NCI-H1694 (cell line): ENCODE data around the gene VPS13D.

Experiments used
- DNase-seq: peaks from one replicate; lab custom pipeline; 2025; lab: John Stamatoyannopoulos, UW

VPS13D gene

DNA sequence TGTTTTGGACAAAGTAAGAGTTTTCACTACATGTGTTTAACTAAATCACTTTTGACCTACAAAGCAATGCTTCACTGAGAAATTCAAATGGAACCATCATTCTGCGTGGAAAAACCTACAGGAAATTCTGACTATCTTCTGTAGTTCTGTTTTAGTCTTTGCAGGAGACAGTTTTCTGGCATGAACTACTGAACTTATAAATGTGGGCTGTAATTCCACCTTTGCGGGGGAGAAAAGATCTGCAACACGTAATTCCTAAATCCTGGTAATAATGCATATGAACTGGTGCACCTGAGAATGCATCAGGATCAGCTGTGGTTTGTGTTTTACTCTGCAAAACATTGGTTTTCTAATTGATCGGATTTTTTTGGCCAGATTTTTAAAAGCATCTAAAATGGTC, 106.0 kb downstream of the VPS13D start:
- DNase-seq: no peak

DNA sequence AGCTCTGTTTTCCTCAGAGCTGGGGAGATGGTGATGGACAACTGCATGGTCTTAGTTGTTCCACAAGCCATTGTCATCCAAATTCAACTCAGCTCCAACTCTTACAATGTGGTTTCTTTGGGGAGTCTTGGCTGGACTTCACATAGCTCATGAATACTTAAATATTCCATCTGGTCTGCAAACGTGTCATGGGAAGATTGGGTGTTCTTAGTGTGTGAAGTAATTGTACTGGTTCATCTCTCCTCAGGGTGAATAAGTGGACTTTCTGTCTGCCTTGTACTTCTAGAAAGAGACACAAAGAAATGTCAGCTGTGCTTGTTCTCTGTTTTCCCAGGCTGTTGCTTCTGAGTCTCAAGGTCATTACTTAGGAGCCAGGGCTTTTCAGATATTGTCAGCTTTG, 106.6 kb downstream of the VPS13D start:
- DNase-seq: no peak

DNA sequence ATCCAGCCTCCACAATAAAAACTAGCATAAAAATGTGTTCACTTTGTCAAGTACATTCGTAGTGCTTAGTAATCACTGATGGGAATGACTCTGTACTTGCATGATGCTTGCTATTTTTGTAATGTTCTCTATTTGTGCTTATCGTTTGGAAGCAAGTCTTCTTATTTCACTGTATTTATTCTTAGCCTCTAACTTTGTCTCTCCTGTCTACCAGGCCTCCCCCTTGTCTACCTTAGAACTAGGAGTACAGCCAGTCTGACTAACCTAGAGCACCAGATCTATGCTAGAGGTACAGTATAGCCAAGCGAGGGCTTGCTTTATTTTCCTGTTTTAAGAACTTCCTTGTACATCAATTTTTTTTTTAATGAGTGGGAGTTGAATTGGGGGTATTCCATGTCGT, 108.2 kb downstream of the VPS13D start:
- no peak for DNase-seq

DNA sequence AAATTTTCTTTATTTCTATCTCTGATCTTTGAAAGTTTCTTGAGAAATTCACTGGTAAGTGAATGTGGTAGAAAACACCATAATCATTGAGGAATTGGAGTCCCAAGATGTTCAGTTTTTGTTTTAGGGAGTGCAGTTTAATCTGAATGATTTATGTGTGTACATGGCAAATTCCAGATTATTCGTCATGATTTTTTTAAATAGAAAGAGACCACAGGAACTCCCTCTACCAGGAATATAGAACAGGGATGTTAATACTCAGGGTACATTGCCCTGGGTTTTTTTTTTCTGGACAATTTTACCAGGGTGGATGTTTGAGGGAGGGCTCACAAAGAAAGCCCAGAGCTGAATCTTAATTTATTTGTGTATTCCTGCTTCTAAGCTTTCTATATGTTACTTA, 109.0 kb downstream of the VPS13D start:
- no peak for DNase-seq

DNA sequence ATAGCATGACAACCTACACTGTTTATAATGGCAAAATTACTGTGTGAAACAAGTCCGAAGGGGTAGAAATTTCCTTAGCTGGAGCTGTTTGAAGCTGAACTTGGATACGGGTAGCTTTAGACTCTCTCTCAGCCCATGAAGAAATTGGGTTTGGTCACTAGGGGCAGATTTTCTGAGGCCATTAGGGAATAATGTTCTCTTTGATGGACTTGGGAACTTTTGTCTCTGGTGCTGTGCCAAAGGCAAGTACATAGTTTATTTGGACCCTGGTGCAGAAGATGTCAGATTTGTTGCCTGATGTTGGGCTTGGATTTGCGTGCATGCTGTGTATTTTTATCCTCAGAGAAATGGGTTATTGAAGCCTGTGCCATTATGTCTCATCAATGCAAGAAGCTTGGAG, 109.6 kb downstream of the VPS13D start:
- DNase-seq: no peak

DNA sequence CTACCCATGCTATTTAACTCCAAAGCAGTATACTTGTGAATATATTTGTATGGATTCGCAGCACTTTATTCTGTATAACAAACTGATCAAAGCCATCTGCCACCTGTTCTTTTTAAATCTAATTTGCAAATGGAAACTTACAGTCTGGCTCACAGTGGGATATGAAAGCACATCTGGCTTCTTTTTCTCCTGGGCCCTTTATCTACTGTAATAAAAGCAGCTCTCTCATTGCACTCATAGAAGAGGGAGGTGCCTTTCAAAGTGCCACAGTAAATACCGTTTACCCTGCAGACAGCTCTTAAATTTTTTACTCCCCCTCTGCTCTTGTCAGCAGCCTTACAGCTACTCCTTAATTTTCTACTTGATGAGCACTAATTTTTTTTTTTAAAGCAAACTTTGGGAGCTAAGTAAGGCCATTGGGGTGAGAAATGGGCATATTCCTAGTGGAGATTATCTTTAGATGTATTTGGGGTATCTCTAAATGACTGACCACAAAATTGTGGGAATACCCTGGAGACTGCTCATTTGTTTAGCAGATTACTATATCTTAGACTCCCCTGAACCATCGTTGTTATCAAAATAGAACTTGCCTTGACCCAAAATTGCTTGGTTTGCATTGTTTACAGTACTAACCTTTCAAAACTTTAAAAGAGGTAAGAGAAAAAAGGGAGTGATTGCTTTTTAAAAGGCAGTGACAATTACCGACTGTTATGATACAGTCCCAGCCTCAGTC, 110.1 kb downstream of the VPS13D start:
- peak; percentile 48 for DNase-seq

DNA sequence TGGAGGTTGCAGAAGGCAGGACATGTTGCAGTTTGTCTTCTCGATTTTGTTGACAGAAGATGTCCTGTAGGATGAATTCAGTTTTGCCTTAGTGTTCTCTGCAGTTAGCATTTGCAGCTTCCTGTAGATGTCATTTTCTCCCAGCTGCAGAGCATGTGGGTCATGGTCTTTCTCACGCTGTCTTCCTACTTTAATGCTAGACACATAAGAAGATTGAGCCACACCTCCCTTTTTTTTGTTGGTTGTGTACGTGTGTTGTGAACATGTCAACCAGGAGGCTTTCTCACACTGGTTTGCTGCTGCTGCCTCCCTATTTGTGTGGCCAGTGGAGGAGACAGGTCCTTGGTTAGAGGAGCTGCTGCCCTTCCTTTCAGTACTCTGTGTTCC, 110.7 kb downstream of the VPS13D start:
- DNase-seq: no peak

DNA sequence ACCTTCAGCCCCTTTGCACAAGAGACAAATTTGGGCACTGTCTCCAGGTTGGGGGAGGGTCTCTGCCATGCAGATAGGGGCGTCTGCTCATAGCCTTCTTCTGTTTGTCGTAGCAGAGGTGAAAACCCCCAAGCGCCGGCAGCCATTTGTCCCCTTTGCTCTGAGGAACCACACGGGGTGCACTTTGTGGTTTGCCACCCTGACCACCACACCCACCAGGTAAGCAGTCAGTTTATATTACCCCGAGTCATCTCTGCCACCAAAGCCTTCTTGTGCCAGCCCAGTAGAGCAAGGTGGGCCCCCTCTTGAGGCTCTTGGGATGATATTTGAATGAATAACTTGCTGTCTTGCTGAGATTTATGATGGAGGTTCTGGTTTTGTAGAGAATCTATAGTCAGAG, 111.8 kb downstream of the VPS13D start:
- DNase-seq: no peak

DNA sequence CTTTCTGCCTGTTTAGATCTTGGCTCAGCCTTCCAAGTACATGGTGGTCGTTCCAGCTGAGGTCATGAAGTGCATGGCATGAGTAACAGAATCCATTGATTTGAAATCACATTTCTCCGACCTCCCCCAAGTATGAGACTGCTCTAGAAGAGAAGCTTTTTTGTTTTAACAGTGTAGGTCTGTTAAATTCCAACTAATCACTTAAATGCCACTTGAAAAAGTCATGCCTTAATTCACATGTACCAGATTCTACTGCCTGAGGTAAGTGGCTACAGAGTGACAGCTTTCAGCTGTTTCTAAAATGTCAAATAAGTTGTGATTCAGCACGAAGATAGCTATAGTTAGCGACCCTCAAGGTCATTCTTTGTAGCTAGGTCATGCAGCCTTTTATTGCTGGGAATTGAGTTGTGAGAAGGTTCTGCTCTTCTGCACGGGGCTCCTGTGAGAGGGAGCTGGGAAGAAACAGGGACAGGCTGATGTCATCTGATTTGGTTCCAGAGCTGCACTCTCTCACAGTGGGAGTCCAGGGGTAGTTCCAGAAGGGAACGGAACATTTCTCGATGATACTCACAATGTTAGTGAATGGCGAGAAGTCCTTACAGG, 112.7 kb downstream of the VPS13D start:
- no peak for DNase-seq

DNA sequence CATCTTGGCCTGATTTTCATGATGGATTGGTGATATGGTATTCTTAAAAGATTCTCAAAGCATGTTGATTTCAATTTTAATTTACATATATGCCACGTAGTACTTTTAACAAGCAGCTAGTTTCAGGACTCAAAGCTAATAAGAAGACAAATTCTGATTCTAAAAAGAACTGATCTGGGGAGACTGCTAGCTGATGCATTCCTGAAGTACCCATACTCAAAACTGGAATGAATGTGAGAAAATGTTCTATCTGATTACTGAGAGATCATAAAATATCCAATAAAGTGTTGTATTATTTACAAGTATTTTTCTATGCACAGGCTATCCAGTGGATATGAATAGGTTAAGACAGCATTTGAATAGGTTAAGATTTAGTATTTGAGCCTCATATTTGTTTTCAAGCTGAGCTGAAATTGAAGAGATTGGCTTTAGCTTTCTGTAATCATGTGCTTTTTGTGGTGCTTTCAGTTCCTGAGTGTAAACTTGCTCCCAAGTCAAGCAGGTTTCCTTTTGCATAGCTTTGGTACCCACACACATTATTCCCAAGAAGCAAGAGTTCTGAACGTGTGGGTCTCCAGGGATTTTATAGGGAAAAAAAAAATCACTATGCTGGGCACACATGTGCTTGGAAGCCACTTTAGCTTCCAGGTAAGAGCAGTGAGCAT, 114.1 kb downstream of the VPS13D start:
- no peak for DNase-seq

DNA sequence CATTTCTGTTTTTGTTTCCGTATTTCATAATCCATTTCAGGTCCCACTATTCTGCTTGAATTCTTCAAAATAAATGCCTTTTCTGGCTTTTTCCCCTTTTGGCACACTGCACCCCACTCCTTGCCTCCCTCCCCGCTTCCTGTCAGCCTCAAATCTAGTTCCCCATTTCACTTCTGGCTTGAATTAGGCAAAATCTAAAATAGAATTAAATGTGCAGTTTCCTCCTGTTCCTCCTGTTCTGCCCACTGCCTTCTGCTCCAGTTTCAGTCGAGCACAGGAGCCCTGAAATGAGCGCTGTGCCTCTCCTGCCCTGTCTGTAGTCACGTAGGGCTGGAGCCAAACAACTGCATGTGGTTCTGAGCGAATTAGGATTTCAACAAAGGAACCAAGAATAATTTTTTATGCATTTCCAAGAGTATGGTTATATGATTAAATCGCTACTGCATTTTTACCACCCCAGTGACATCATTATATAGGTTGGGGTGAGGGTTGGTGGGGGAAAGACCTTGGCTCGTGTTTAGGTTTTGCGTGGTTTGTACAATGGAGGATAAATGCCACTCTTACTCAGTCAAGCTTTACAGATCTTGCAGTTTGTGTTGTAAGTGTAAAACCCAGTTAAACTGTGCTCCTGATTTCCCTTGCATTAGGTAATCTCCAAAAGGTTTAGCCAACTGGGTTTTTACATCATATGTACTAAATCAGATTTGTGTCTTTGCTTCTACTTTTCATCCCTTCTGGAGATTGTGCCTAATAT, 114.9 kb downstream of the VPS13D start:
- no peak for DNase-seq

DNA sequence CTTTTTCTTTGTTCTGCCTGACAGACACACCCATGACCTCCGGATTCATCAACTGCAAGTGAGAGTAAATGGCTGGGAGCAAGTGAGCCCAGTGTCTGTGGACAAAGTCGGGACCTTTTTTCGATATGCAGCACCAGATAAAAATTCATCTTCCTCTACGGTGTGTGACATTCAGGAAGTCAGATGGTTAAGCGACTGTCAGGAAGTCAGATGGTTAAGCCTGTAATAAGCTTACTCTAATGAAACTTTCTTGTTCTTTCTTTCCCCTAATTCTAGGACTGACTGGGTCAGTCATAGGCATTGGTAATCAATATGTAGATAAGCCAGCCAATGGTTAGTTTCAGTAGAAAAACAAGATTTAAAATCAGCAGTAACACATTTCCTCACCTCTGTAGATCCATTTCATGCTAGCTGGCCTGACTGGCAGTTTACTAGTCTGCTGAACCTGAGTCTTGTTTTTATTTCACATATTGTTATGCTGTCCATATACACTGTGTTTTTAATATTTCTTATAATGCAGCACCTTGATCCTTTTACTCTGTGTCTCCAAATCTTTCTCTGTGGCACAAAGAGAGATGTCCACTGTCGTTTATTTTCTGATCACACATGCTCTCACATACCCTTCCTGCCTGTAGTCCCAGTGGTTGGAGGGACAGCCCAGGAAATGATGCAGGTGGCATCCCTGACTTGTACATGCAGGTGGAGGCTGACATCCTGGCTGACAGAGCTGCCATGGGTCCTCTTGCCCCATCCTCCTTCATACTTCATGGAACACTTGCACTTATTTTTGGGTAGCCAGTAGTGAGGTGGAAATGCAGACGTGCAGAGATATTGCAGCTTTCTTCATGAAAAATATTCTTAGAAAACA, 115.8 kb downstream of the VPS13D start:
- no peak for DNase-seq

DNA sequence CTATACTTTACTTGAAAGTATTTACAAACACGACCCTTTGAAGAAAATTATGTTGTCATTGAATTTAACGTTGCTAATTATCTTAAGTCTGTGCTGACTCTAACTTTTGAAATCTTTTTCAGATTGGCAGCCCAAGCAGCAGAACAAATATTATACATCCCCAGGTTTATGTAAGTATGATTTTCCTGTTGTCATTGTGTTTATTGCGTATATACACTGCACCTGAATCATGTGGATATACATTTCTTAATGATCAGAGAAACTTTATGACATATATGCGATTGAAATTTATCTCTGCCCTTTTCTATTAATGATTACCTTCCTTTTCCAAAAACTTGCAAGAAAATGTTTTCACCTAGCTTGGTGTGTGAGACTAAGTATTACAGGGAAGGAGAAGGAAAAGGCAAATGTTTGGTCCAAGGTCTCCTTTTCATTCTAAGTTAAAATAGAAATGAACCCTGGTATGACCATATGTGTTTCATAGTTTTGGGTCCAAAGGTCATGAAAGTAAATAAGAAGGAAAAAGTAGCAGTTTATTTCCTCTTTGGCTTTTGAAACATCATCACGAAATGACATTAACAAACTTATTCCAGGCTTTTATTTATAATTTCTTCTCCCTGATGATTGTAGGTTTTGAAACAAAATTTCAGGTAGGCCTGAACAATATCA, 116.8 kb downstream of the VPS13D start:
- DNase-seq: no peak

DNA sequence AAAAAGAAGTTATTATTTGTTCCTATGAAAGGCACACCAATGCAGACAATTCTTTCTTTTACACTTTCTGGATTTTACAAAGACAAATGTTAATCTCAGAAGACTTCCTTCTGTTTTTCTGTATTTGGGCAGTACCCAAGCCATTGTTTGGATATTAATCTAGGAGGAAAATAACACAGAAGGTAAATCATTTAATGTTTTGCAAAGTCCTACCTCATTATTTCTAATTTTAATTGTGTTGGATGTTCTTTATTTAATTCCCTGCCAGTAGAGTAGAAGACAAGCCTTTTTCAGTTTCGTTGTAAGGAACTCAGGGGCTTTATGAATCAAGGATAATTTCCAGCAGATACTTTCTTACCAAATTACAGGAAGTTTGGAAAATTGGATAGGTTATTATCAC, 118.3 kb downstream of the VPS13D start:
- no peak for DNase-seq

DNA sequence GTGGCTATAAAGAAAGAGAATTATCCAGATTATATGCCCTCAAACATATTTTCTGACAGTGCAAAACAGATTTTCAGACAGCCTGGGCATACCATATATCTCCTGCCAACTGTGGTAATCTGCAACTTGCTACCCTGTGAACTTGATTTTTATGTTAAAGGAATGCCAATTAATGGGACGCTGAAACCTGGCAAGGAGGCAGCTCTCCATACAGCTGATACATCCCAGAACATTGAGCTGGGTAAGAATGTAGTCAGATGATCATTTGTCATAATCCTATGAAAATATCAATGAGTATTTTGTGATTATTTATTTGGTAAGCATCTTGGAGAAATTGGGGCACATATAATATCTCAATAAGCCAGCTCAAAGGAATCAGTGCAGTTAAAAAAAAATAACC, 124.2 kb downstream of the VPS13D start:
- no peak for DNase-seq

DNA sequence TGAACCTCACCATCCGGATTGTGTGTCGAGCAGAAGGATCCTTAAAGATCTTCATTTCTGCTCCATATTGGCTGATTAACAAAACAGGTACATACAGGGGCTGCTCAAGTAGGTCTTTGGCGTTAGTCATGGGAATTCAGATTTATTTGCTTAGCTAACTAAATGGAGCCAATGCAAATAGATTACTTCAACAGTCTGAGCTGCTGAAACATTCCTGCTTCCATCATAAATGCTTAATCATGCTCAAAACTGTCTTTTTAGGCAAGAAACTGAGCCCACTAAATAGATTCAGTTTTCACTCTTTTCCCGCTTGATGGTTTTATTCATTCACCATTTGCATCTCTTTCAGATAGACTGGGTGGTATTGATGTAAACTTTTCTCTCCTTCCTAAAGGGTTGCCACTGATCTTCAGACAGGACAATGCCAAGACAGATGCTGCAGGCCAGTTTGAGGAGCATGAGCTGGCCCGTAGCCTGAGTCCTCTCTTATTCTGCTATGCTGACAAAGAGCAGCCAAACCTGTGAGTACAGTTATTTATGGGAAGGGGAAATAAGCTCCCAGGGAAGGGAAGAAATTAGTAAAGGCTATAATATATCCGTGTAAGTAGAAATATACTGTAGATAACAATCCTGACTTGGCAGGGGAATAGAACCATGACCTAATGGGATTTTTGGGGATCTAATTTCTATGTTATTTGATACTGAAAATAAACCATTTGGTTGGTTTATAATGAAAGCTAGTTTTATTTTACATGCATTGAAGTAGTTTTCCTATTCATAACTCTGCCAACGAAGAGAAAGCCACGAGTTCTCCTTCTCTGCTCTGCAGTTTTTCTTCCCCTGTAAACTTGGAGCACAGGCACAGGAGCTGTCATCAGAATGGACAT, 126.4 kb downstream of the VPS13D start:
- DNase-seq: no peak

DNA sequence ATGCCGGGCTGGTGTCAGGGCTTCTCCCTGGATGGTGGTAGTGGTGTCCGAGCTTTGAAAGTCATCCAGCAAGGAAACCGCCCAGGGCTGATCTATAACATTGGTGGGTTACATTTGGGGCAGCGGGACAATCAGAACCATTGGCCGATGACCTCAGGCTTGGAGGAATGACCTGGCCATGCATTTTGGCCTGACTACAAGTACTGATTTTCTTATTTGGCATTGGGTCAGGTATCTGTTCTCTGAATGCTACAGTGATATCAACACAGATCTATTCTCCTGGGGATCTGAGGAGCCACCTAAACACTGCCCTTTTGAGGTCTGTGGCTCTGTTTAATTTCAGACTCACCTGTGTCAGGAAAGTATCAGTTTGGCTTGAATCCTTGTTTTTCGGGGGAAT, 128.7 kb downstream of the VPS13D start:
- no peak for DNase-seq

DNA sequence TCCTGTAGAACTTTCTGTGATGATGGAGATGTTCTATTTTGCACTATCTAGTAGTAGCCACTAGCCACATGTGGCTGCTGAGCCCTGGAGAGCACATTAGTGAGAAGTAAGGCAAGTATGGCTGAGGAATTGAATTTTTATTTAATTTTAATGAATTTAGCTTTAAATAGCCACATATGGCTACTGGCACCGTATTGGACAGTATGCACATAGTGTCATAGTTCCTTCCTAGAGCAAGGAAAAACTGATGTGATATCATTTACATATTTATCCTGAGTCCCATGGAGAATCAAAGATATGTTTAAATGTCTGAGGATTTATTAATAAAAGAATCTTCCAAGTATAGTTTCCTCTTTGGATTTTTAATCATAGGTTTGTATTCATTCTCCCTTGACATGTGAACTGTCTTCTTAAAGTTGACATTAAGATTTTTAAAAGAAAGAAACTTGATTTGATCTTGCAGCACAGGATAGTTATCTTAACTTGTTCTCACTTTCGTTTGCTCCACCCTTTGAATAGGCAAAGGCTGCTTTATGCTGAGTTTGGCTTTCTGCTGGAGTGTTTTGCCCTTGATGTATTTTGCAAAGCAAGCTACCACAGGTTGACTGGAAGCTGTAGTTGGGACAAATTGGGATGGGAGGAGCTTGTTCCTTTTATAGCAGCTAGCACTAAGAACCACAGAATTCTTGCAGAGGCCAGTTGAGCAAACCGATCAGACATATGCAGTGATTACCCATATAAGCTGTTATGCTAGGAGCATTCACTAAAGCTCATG, 129.7 kb downstream of the VPS13D start:
- DNase-seq: no peak

DNA sequence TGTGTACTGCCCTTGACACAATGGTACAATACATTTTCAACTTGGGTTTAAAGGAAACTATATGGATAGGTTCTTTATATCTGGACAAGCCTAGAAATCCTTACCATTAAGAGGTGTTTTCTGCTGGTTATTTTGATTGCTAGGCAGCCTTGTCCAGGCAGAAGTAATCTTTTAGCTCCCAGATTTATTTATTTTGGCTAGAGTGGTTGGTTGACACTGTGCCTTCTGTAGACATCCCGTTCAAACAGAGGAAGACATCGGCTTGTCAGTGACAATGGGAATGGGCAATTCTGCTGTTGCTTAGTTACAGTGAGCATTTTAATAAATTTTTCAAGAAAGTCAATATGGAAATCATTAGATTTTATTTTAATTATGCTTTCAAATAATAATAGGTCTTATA, 138.8 kb downstream of the VPS13D start:
- DNase-seq: no peak

DNA sequence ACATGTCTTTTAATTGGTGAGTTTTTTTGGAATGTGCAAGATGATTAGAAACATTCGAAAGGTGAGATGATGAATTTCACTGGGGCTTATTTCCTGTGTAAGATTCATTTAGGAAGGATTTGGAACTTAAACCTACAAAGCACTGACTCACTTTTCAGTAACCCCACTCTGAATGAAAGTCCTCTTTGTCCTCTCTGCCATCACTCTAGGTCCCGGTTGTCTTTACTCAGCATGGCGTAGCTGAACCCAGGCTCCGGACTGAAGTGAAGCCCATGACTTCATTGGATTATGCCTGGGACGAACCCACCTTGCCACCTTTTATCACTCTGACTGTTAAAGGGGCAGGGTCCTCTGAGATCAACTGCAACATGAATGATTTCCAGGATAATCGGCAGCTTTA, 139.4 kb downstream of the VPS13D start:
- DNase-seq: no peak
